ENCODE results near the gene CD300LB.

CD300LB gene

GRCh38 chr17:74549343-74549742, 18.1 kb upstream of the CD300LB start:
- DNase-seq (ENCODE audit: low read depth): no peak

GRCh38 chr17:74547736-74548135, 16.5 kb upstream of the CD300LB start:
- DNase-seq (ENCODE audit: low read depth): no peak

- no peak for DNase-seq (ENCODE audit: low read depth)
These were observed 16.0 kb upstream of the CD300LB start for GRCh38 chr17:74547264-74547663.

- no peak for DNase-seq (ENCODE audit: low read depth)
These were observed 15.3 kb upstream of the CD300LB start for GRCh38 chr17:74546586-74546985.

- no peak for DNase-seq (ENCODE audit: low read depth)
These were observed 14.6 kb upstream of the CD300LB start, which contains the start of gene CD300C for GRCh38 chr17:74545843-74546230. Gene CD300C, minus strand, starts transcription at chr17:74546115. Its CDS starts 333 bp downstream, at chr17:74545782.

GRCh38 chr17:74544991-74545842, 13.9 kb upstream of the CD300LB start:
- no peak for DNase-seq (ENCODE audit: low read depth)

- DNase-seq (ENCODE audit: low read depth): no peak
These were observed 12.9 kb upstream of the CD300LB start for GRCh38 chr17:74543891-74544760.

GRCh38 chr17:74543406-74543805, 12.1 kb upstream of the CD300LB start:
- DNase-seq (ENCODE audit: low read depth): no peak

- no peak for DNase-seq (ENCODE audit: low read depth)
These were observed 11.6 kb upstream of the CD300LB start for GRCh38 chr17:74542727-74543383.

- no peak for DNase-seq (ENCODE audit: low read depth)
These were observed 10.9 kb upstream of the CD300LB start for GRCh38 chr17:74542166-74542565.

- DNase-seq (ENCODE audit: low read depth): no peak
These were observed 10.2 kb upstream of the CD300LB start for GRCh38 chr17:74541176-74542111.

- no peak for DNase-seq (ENCODE audit: low read depth)
These were observed 8.1 kb upstream of the CD300LB start for GRCh38 chr17:74539281-74539820.

- DNase-seq (ENCODE audit: low read depth): no peak
These were observed 5.6 kb upstream of the CD300LB start for GRCh38 chr17:74536890-74537289.

- no peak for DNase-seq (ENCODE audit: low read depth)
These were observed 840 bp upstream of the CD300LB start for GRCh38 chr17:74532115-74532514.

- DNase-seq (ENCODE audit: low read depth): no peak
These were observed 484 bp downstream of the CD300LB start for GRCh38 chr17:74530831-74531150.

GRCh38 chr17:74529243-74529642, 2.0 kb downstream of the CD300LB start:
- no peak for DNase-seq (ENCODE audit: low read depth)

GRCh38 chr17:74528491-74529199, 2.6 kb downstream of the CD300LB start:
- DNase-seq (ENCODE audit: low read depth): no peak

- no peak for DNase-seq (ENCODE audit: low read depth)
These were observed 3.5 kb downstream of the CD300LB start for GRCh38 chr17:74527756-74528155.

- no peak for DNase-seq (ENCODE audit: low read depth)
These were observed 4.2 kb downstream of the CD300LB start for GRCh38 chr17:74527081-74527480.

- DNase-seq (ENCODE audit: low read depth): no peak
These were observed 4.6 kb downstream of the CD300LB start for GRCh38 chr17:74526681-74527080.
